HG03520 (cell line): ENCODE measurements around the gene SUPT6H.

ENCODE experiments used
- ATAC-seq: cut with Tn5 transposase; IDR thresholded peaks from one replicate; pipeline ENCODE4 v1.9.1; 2021; ENCODE audit warnings: mild to moderate bottlenecking, moderate library complexity; ENCODE audit not compliant: unreplicated experiment

SUPT6H gene

GRCh38 chr17:28661635-28662526, at the start of gene SUPT6H, which contains the start of gene SDF2:
Gene SUPT6H (plus strand): TSS chr17:28662205. CDS start chr17:28673402, 11,197 bp downstream.
Gene SDF2 (minus strand): TSS chr17:28661906. CDS start chr17:28661876, 30 bp downstream.
- ATAC-seq: peak; percentile 67

- ATAC-seq: no peak
Measured at GRCh38 chr17:28612531-28612930, 49.5 kb upstream of the SUPT6H start.

GRCh38 chr17:28612936-28613872, 48.8 kb upstream of the SUPT6H start:
- no peak for ATAC-seq

GRCh38 chr17:28613931-28614381, 48.0 kb upstream of the SUPT6H start, which contains the start of gene RSKR:
Gene RSKR (minus strand): TSS chr17:28614185. CDS start chr17:28614161, 24 bp downstream.
- no peak for ATAC-seq

GRCh38 chr17:28615260-28615940, 46.6 kb upstream of the SUPT6H start:
- ATAC-seq: no peak

- no peak for ATAC-seq
Measured at GRCh38 chr17:28616281-28616680, 45.7 kb upstream of the SUPT6H start.

GRCh38 chr17:28618464-28618863, 43.5 kb upstream of the SUPT6H start:
- no peak for ATAC-seq

- ATAC-seq: no peak
Measured at GRCh38 chr17:28620010-28620409, 42.0 kb upstream of the SUPT6H start.

- ATAC-seq: no peak
Measured at GRCh38 chr17:28622186-28622585, 39.8 kb upstream of the SUPT6H start.

GRCh38 chr17:28623696-28624095, 38.3 kb upstream of the SUPT6H start:
- ATAC-seq: no peak

GRCh38 chr17:28624148-28624547, 37.9 kb upstream of the SUPT6H start:
- no peak for ATAC-seq

- ATAC-seq: no peak
Measured at GRCh38 chr17:28626818-28627217, 35.2 kb upstream of the SUPT6H start.

- ATAC-seq: no peak
Measured at GRCh38 chr17:28634206-28634865, 27.7 kb upstream of the SUPT6H start.

- ATAC-seq: no peak
Measured at GRCh38 chr17:28635506-28635905, 26.5 kb upstream of the SUPT6H start.

GRCh38 chr17:28641579-28641978, 20.4 kb upstream of the SUPT6H start:
- ATAC-seq: no peak

GRCh38 chr17:28643983-28644786, 17.8 kb upstream of the SUPT6H start:
- ATAC-seq: no peak

GRCh38 chr17:28644787-28645575, 17.0 kb upstream of the SUPT6H start, which contains the start of gene BLTP2:
Gene BLTP2 (minus strand): TSS chr17:28645158. CDS start chr17:28645056, 102 bp downstream.
- peak; percentile 83 for ATAC-seq

GRCh38 chr17:28645576-28645939, 16.4 kb upstream of the SUPT6H start:
- ATAC-seq: no peak
